HG03558 (cell line): ENCODE data around the gene TP53TG5.
A peak's percentile ranks its signal among the peaks of the same experiment; 100 is the strongest.
"Not testable (repeated sequence)": the region's sequence is repeated elsewhere in the genome, so short reads cannot be mapped to it uniquely, and the experiment has no call there.

Source experiments
- ATAC-seq: cut with Tn5 transposase; IDR thresholded peaks from one replicate; pipeline ENCODE4 v1.9.1; 2021; ENCODE audit warnings: moderate number of reproducible peaks; ENCODE audit not compliant: unreplicated experiment; ENCODE audit errors: extremely low read depth

TP53TG5 gene

DNA sequence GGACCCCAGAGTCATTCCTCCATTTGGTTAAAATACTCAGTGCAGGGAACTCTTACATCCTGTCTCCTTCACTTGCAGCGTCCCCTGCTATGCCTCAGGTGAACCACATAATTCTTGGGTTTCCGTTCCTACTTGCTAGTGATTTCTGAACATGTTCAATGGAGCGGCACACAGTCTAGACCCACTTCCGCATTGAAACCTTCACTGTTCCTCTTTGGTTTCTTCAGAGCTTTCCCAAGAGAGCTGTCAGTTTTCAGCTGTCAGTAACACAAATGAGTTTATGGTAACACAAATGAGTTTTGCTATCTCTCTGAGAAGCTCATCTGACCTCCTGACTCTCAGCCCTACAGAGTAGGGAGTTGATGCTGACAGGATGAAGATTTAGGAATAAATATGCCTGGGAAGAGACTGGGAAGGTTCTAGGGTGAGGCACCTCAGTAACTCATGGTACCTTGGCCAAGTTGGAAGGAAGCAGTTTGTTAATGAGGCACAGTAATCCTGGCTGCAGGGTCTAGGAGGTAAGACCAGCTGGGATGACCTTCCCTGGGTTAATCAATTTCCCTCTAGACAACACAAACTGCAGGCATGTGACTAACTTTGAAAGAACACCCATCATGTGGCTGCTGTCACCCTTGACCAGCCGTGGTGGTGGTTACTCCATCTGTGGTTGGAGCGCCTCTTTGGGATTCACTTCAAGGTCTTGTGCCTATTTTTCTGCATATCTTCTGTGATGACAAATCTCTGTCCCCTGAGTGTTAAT lies 9.7 kb downstream of the TP53TG5 start:
- peak; percentile 85 for ATAC-seq

DNA sequence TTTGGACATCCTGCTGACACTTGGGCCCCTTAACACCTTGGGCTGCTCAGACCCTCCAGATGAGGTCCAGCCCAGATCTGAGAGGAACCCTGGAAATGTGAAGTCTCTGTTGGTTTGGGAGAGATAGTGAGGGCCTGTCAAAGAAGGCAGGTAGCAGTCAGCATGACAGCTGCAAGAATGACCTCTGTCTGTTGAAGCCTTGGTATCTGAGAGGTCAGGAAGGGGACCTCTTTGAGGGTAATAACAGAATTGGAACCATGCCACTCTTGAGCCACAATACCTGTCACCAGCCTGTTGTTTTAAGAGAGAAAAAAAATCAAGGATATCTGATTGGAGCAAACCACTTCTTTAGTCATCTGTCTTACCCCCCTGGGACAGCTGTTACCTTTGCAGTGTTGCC lies 11.0 kb downstream of the TP53TG5 start:
- no peak for ATAC-seq

DNA sequence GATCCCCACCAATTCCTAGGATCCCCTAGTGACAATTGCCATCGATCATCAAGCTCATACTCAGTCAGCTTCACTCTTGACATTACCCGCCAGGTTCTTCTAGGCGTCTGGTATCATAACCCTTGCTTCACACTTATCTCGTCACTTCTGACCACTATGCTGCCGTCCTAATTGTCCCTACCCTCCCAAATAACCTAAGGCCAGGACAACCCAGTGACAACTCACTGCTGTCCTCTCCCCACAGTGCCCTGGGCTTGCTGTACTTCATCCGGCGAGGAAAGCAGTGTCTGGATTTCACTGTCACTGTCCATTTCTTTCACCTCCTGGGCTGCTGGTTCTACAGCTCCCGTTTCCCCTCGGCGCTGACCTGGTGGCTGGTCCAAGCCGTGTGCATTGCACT lies 11.5 kb downstream of the TP53TG5 start:
- no peak for ATAC-seq

DNA sequence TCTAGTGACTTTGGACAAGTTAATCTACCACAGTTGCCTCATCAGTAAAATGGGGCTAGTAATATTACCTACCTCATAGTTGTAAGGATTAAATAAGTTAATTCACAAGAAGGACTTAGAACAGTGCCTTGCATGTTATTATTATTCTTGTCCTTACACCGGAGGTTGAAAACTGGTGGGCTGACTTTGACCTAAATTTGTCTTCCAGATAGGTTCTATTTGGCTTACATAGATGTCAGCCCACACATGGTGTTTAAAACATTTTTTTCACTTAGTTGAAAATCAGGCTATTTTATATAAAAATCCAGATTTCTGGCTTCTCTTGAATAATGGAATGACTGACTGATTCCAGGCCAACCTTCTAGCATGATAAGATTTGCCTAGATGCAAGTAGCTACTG lies 11.9 kb downstream of the TP53TG5 start:
- no peak for ATAC-seq

DNA sequence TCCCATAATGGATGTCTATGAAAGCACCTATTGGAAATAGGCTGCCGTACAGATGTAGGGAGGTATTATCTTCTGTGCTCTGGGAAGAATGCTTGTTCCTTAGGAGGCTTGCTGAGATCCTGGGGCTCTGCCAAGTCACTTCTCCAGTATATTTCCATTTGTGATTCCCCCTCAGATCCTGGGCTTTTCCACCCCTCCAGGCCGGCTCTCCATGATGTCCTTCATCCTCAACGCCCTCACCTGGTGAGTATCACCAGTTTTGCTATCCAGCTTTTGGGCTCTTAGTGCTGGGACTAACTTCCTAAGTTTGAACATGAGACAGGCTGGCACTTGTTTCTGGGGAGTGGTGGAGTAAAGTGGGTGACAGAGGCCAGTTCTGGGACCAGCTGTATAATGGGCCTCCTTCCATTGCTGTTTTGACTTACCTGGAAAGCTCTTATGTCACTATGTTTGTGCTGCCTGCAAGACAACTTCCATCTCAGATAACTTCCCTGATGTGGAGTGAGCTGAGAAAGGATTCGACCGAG lies 12.6 kb downstream of the TP53TG5 start:
- no peak for ATAC-seq

DNA sequence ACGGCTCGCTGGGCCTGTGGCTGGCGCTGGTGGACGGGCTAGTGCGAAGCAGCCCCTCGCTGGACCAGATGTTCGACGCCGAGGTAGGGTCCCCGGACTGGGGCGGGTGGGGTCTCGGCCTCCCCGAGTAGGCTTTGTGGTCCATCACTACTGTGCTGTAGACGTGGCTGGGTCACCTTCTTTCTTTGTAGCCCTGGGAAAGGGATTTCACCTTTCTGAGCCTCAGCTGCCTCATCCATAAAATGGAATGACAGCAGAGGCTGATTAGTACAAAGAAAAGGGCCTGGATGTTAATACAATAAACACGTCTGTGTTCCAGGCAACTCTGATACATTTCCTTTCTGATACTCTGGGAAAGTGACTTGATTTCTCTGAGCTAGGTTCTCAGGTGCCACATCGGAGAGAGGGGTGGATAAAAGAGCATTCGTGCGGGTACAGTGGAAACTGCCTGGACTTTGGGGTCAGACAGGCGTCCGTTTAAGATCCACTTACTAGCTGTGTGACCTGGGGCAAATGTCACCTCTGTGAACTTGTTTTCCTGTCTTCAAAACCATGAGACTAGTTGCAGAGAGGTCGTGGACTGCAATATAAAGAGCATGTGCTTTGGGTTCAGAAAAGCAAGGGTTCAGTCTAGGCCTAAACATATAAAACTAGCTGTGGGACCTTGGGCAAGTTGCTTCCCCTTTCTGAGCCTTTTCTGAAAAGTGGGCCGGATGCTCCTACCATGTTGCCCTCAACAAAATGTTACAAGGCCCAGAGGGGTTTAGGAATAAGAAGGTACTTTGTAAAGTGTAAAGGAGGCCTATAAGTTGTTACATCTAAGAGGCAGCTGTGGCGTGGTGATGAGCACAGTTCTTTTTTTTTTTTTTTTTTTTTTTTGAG lies 14.3 kb downstream of the TP53TG5 start:
- no peak for ATAC-seq

DNA sequence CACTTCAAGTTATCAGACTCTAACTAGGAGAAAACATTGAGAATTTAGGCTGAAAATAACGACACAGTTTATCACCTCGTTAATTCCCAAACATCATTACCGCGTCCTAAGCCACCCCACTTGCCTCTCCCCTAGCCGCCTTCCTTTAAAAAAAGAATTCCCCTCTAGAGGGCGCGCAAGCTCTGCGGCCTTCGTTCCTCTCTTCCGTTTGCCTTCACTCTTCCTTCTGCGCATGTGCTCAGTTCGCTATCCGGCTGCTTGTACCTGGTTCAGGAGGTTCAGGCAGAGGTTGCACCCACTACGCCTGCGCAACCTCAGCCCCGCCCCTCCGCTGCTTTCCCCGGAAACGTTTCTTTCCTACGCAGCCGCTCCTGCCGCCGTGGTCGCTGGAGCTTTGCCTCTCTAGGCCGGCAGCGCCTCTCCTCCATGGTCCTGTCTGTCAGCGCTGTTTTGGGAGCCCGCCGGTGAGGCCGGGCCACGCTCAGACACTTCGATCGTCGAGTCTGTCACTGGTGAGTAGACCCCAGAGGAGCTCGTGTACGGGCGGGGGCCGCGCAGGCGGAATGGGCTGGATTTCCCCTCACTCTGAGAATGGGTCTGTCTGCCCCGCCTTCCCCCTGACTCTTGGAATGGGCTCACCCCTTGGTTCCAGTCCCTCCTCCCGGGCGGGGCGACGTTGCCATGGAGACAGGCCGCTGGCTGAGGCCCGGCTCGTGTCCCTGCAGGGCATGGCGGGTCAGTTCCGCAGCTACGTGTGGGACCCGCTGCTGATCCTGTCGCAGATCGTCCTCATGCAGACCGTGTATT lies 15.1 kb downstream of the TP53TG5 start, which contains the start of gene SYS1:
Gene SYS1 (plus strand): TSS at position 353 of the 807 bp plus-strand sequence. CDS start 376 bp downstream, at position 729.
- peak; percentile 77 for ATAC-seq

DNA sequence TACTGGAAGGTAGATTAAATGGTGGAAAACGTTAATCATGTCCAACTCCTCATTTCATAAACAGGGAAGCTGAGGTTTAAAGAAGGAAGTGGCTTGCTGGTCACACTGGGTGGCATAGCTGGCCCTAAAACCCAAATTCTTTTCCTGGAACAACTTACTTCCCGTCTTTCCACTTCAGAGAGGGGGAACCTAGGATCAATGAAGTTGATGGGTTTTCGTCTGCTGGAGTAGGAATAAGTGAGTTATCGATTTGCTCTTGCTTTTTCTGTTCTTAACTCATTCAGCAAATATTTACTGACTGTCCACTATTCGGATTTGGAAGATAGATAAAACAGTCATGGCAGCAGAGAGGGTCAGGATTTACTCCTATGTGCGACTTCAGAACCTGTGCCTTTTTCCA lies 16.3 kb downstream of the TP53TG5 start:
- ATAC-seq: no peak

DNA sequence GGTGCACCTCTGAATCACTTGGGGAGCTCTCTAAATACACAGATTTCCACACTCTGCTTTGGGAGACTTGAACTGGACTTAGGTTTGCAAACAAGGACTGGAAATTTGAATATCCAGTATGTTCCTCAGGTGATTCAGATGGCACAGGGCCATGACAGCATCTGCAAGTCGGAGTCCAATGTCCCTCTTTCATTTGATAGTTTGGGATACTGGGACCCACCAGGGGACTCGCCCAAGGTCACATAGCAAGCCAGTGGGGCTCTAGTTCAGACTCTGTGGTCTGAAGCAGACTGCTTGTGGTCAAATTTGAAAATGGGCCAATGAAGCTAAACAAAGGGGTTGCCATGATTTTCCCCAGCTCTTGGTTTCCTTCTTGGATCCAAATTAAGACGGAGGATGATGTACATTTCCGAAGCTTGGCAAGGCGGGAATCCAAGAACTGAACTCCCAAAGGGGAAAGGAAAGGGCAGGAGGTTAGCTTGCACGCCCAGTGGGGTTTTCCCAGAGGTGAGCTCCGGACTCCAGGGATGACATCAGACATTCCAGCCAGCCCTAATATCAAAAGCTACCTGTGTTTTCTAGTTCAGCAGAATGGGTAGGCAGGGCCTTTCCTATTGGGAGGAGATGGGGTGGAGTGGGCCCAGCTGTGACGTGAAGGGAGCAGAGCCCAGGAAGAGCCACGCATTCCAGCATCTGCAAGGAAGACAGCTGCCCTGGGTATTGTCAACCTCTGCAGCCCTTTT lies 18.5 kb downstream of the TP53TG5 start:
- ATAC-seq: no peak

DNA sequence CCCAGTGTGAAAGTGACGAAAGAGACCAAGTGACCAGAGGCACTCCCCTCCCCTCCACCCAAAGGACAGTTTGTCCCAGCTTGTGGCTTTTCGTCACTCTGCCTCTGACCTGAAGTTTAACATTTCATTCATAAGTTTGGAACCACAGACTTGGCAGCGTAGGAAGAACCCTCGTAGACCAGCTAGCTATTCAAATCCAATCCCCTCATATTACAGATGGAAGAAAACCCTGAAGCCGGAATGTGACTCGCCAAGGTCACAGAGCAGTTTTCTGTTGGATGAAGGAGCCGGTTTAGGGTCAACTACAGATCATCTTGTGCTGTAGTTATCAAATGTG lies 19.1 kb downstream of the TP53TG5 start:
- no peak for ATAC-seq

DNA sequence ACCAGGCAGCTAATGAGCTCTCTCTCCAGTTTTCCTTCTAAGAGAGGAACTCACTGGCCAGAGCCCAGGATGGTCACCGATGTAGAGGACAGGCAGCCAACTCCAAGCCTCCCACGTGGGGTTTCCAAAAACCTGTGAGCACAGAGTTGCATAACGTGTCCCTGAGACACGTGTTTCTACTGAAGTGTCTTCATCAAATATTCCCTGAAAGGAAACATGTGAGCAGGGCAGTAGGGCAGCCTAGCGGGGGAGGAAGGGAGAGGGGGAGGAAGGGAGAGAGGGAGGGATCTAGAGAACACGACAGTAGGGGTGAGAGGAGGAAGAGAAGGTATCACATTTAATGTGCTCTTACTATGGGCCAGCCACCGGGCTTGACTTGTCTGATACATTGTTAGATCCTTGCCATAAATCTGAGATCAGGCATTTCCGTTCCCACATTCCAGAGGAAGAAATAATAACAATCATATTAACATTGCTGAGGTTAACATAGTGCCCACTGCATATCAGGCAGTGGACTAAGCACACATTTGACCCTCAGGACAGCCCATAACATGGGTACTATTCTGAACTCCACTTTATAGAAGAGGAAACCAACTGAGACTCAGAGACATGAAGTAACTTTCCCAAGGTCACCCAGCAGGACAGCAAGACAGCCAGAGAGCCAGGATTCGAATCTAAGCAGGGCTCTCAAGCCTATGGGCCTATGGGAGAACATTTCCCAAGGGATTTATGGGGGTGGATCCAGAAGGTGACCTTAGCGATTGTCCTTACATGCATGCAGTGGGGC lies 19.6 kb downstream of the TP53TG5 start:
- ATAC-seq: no peak

DNA sequence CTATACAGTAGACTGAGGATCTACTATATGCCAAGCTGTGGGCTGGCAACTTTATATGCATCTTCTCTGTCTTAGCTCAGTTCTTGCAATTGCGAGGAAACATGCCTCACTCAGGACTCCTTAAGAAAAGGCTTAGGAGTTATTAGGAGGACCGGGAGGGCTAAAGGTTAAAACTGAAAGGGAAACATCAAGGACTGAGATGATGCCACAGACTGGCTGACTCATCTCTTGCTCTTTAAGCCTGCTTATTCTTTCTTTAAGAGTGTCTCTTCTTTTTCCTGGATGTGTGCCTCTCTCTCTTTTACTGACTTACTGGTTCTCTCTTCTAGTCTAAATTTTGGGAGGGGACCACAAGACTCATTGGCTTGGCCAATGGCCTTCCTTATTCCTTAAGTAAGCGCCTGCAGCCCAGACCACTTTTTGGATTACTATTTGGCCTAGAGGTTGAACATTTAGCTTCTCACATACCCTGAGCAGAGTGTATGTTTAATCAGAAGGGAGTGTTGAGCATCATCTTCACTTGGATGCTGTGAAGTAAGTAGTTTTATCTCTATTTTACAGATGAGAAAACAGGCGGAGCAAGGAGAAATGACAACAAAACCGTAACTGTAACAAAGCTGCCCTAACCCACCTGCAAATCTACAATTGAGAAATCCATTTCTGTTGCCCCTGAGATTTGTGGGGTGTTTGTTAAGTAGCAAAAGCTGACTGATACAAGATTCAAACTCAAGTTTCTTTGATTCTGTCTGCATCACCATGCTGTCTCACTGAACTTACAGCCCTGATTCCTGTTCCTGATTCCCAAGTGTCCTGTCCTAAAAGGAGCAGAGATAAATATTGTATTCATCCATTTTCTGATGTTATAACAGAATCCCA lies 22.7 kb downstream of the TP53TG5 start:
- ATAC-seq: no peak

DNA sequence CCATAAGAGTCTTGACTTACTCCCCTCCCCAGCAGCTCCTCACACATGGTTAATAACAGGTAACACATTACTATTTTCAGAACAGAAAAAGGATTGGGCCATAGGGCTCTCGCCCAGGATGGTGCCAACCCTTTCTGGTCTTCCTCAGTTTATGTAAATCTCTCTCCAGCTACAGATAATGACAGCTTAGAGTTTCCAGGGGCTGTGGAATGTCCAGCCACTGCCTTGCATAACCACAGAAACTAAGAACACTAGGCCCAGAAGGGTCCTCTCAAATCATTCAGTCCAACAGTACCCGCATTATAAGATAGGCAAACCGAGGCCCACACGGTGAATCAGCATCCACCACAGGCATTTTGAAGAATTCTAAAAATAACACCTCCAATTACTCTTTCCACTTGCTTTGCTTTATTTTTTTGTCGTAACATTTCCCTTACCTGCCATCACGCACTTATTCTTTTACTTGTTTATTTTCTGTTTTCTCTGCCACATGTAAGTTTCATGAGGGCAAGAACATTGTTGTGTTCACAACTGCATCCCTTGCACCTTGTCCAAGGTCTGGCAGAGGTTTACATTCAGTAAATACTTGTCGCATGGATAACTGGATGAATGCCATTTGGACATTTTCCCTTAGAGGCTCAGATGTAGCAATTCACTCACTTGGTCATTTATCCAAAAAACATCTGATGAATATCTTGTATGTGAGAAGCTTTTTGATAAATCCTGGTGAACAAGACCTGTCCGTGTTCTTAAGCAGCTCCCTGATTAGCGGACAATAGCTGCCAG lies 23.5 kb downstream of the TP53TG5 start:
- no peak for ATAC-seq

DNA sequence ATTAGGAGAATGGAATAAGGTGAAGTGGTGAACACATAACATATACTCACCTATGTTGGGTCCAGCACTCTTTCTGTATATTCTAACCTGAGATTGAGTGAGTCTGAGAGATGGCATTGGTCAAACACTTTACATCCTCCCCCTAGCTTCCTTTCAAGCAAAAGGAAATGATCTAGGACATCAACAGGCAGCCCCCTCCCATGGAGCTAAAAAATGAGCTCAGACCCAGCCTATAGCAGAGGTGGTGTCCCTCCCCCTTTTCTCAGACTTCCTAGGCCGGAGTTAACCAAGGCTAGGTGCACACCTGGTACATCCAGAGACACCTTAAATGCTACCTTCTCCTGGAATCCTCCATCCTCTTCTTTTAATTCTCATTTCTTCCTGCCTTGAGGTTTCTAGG lies 24.4 kb downstream of the TP53TG5 start:
- no peak for ATAC-seq

DNA sequence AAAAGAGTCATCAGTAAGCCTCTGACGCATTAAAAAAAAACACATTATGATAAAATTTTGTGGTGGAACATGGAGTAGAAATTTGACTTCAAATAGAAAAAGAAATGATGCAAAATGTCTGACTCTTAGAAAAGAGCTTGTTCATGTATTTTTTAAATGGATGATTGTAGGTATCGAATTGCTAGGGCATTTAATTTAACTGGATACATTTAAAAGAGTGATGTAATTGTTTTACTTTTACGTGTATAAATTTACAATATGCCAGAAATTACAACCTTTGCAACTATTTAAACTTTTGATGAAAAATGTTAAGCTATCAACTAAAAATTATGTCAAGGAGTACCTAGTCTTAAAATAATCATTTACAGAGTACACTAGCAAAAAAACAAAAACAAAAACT lies 25.4 kb downstream of the TP53TG5 start:
- no peak for ATAC-seq

DNA sequence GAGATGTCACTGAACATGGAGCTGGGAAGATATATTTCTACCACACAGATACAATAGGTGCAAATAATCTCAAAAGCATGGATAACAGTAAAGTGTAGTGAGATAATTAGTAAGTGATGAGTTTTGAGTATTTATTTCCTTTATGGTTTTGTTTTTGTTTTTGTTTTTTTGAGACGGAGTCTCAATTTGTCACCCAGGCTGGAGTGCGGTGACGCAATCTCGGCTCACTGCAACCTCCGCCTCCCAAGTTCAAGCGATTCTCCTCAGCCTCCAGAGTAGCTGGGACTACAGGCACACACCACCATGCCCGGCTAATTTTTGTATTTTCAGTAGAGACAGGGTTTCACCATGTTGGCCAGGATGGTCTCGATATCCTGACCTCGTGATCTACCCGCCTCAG lies 27.3 kb downstream of the TP53TG5 start:
- ATAC-seq: not testable (repeated sequence)

DNA sequence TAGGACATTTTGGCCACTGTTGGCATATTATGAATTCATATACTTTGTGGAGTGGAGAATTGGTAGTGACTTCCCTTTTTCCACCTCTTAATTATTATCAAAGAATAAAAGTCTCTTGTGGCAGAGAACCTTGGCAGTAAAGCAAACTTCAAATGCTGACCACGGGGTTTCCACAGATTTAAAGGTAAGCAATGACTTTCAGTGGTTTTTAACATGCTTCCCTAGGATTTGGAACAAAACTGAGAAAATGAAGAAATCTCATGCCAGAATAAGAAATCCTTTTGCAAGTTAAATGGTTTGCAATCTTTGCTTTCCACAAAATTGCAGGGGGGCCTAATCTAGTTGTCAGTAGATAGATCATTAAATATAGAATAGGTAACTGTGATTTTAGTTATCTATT lies 27.9 kb downstream of the TP53TG5 start:
- ATAC-seq: no peak
